HepG2 (cell line): ENCODE data around the gene VPS26A. TPM values are rescaled to one million over a fixed set of nuclear protein-coding genes. Genes with fewer than 3 reads are reported as not detected.

Experiments used
- ARID5B ChIP-seq: IDR thresholded peaks from 2 replicates; pipeline ENCODE4 v1.4.0; 2020; ENCODE audit warnings: mild to moderate bottlenecking, missing genetic modification reagents
- GTF2F1 ChIP-seq: fragments of 150-350 bp; IDR thresholded peaks from 2 replicates; pipeline ENCODE4 v1.6.1; 2014; ENCODE audit warnings: low read length
- HIVEP1 ChIP-seq: sonication (generic); formaldehyde crosslinking; IDR thresholded peaks from 2 replicates; pipeline ENCODE4 v1.4.0; 2020; ENCODE audit warnings: mild to moderate bottlenecking, missing genetic modification reagents
- KMT2A ChIP-seq: sonication (generic); formaldehyde crosslinking; IDR thresholded peaks from 2 replicates; pipeline ENCODE4 v1.4.0; 2020; ENCODE audit warnings: missing genetic modification reagents
- MED8 ChIP-seq: sonication (generic); formaldehyde crosslinking; IDR thresholded peaks from 2 replicates; pipeline ENCODE4 v1.8.1; 2023; ENCODE audit warnings: mild to moderate bottlenecking, missing genetic modification reagents; ENCODE audit not compliant: insufficient replicate concordance
- PRMT3 ChIP-seq: sonication (generic); formaldehyde crosslinking; IDR thresholded peaks from 2 replicates; pipeline ENCODE4 v1.8.1; 2022; ENCODE audit warnings: low read depth, mild to moderate bottlenecking, moderate library complexity, missing genetic modification reagents, borderline replicate concordance
- REL ChIP-seq: sonication (generic); formaldehyde crosslinking; conservative IDR thresholded peaks from 2 replicates; pipeline ENCODE4 v1.8.0; 2022; ENCODE audit warnings: mild to moderate bottlenecking, missing genetic modification reagents, moderate library complexity
- RORA ChIP-seq: sonication (generic); formaldehyde crosslinking; IDR thresholded peaks from 2 replicates; pipeline ENCODE4 v1.5.0; 2020; ENCODE audit warnings: mild to moderate bottlenecking, missing genetic modification reagents, moderate library complexity
- U2AF1 ChIP-seq: fragments of 200-400 bp; formaldehyde crosslinking; optimal IDR thresholded peaks from 2 replicates; pipeline ENCODE3; 2017; ENCODE audit warnings: mild to moderate bottlenecking, low read depth, low read length
- ZNF251 ChIP-seq: sonication (generic); formaldehyde crosslinking; IDR thresholded peaks from 2 replicates; pipeline ENCODE4 v1.9.0; 2021; ENCODE audit warnings: mild to moderate bottlenecking, missing genetic modification reagents
- ZNF333 ChIP-seq: sonication (generic); formaldehyde crosslinking; IDR thresholded peaks from 2 replicates; pipeline ENCODE4 v1.4.0; 2020; ENCODE audit warnings: mild to moderate bottlenecking, missing genetic modification reagents, borderline replicate concordance
- ZNF572 ChIP-seq: sonication (generic); formaldehyde crosslinking; IDR thresholded peaks from 2 replicates; pipeline ENCODE4 v1.5.1; 2020; ENCODE audit warnings: mild to moderate bottlenecking, missing genetic modification reagents
- ZNF609 ChIP-seq: sonication (generic); formaldehyde crosslinking; IDR thresholded peaks from 2 replicates; pipeline ENCODE4 v1.4.0; 2020; ENCODE audit warnings: mild to moderate bottlenecking, missing genetic modification reagents, borderline replicate concordance
- ZNF749 ChIP-seq: sonication (generic); formaldehyde crosslinking; IDR thresholded peaks from 2 replicates; pipeline ENCODE4 v1.8.0; 2022; ENCODE audit warnings: mild to moderate bottlenecking, missing genetic modification reagents, moderate library complexity, borderline replicate concordance
- ZNF878 ChIP-seq: sonication (generic); formaldehyde crosslinking; IDR thresholded peaks from 2 replicates; pipeline ENCODE4 v1.8.1; 2023; ENCODE audit warnings: mild to moderate bottlenecking, missing genetic modification reagents, moderate library complexity
- polyA plus RNA-seq, 8 experiments: library from polyadenylated mRNA; depleted of rRNA in 3 of 8; stranded (reverse) in 7 of 8; unstranded in 1 of 8; fragments of >200 nt; fragmentation: Illumina TruSeq in 4 of 8; extraction: Trizol in 4 of 8; gene quantifications; 2 replicates each; pipeline versions ENCODE4 v1.2.1 to v1.2.3, GENCODE V29; 2011 to 2016; ENCODE audit warnings: low read depth in 4 of 8, missing spikeins in 1 of 8, mixed read lengths in 1 of 8; ENCODE audit not compliant: insufficient read depth in 1 of 8
- total RNA-seq, 5 experiments: library from RNA; depleted of rRNA; stranded (reverse); fragments of >200 nt; fragmentation: Illumina TruSeq; extraction: Trizol; gene quantifications; 2 replicates each; pipeline ENCODE4 v1.2.3, GENCODE V29; 2016; ENCODE audit warnings: low read depth in 1 of 5
- TF ChIP-seq, protein P1 (sequence below): sonication (generic); formaldehyde crosslinking; IDR thresholded peaks from 2 replicates; pipeline ENCODE4 v1.4.0; 2020; ENCODE audit warnings: low read depth, missing genetic modification reagents

Gene VPS26A
- total and polyA plus RNA-seq, 2 of the 13 experiments (the other 11 are each of a cell fraction or from before 2014, with no cell fraction given): 12.9 to 32.6 TPM

GRCh38 chr10:69179743-69180524 lies 56.0 kb downstream of the VPS26A start, which contains the start of gene SUPV3L1 (continued):
- TF ChIP-seq, protein P1, sequence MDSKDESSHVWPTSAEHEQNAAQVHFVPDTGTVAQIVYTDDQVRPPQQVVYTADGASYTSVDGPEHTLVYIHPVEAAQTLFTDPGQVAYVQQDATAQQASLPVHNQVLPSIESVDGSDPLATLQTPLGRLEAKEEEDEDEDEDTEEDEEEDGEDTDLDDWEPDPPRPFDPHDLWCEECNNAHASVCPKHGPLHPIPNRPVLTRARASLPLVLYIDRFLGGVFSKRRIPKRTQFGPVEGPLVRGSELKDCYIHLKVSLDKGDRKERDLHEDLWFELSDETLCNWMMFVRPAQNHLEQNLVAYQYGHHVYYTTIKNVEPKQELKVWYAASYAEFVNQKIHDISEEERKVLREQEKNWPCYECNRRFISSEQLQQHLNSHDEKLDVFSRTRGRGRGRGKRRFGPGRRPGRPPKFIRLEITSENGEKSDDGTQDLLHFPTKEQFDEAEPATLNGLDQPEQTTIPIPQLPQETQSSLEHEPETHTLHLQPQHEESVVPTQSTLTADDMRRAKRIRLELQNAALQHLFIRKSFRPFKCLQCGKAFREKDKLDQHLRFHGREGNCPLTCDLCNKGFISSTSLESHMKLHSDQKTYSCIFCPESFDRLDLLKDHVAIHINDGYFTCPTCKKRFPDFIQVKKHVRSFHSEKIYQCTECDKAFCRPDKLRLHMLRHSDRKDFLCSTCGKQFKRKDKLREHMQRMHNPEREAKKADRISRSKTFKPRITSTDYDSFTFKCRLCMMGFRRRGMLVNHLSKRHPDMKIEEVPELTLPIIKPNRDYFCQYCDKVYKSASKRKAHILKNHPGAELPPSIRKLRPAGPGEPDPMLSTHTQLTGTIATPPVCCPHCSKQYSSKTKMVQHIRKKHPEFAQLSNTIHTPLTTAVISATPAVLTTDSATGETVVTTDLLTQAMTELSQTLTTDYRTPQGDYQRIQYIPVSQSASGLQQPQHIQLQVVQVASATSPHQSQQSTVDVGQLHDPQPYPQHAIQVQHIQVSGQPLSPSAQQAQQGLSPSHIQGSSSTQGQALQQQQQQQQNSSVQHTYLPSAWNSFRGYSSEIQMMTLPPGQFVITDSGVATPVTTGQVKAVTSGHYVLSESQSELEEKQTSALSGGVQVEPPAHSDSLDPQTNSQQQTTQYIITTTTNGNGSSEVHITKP (CRISPR knock-in tag): no peak
- no peak for TF ChIP-seq ZNF878 (CRISPR knock-in tag)
- no peak for TF ChIP-seq HIVEP1 (CRISPR knock-in tag)
- TF ChIP-seq MED8: no peak
- TF ChIP-seq PRMT3 (CRISPR knock-in tag): no peak
- peak; percentile 51; the same call in 1 of the 2 replicates for TF ChIP-seq ZNF609 (CRISPR knock-in tag)
- peak; percentile 95 for TF ChIP-seq KMT2A (CRISPR knock-in tag)
- 0 out of 2 replicates have a peak, but pooled peaks have one; percentile 14 for TF ChIP-seq ZNF572 (CRISPR knock-in tag)
- TF ChIP-seq GTF2F1: peak; percentile 86; the same call in 1 of the 2 replicates
- TF ChIP-seq ZNF333 (CRISPR knock-in tag): no peak
- no peak for TF ChIP-seq ZNF749 (CRISPR knock-in tag)
- TF ChIP-seq ZNF251 (CRISPR knock-in tag): no peak
- no peak for TF ChIP-seq REL (CRISPR knock-in tag)
- no peak for TF ChIP-seq U2AF1
- TF ChIP-seq RORA (CRISPR knock-in tag): no peak
- TF ChIP-seq ARID5B: 0 out of 2 replicates have a peak, but pooled peaks have one; percentile 15
